T-helper 17 cell (primary cell): ENCODE measurements around the gene RAB31. TPM values are rescaled to one million over a fixed set of nuclear protein-coding genes. Genes with fewer than 3 reads are reported as not detected.
"Not testable (repeated sequence)": the region's sequence is repeated elsewhere in the genome, so short reads cannot be mapped to it uniquely, and the experiment has no call there.

Experiments
- ATAC-seq: fragments of 150-1000 bp; cut with Tn5 transposase; 2 replicates; pipeline ENCODE4 v1.10.0; 2021; ENCODE audit warnings: mild to moderate bottlenecking, moderate library complexity
- DNase-seq, 3 donors: peaks; one replicate each; pipeline versions ENCODE4 v3.0.0 to v3.0.0-alpha.2; 2020 to 2021
- H3K9me3 ChIP-seq: one replicate; pipeline ENCODE4 v1.7.0; 2013; ENCODE audit warnings: low read length, mild to moderate bottlenecking; ENCODE audit not compliant: control insufficient read depth, poor library complexity, severe bottlenecking
- H3K27ac Mint-ChIP-seq: one replicate; pipeline ENCODE4 v1.8.0; 2022; ENCODE audit warnings: mild to moderate bottlenecking, moderate library complexity, mixed read lengths
- H3K27me3 Mint-ChIP-seq: one replicate; pipeline ENCODE4 v1.8.0; 2022; ENCODE audit warnings: mixed read lengths
- H3K36me3 Mint-ChIP-seq: one replicate; pipeline ENCODE4 v1.8.0; 2022; ENCODE audit warnings: low read depth, mixed read lengths
- H3K4me1 Mint-ChIP-seq: one replicate; pipeline ENCODE4 v1.8.0; 2022; ENCODE audit warnings: mild to moderate bottlenecking, mixed read lengths
- H3K4me3 Mint-ChIP-seq: one replicate; pipeline ENCODE4 v1.8.0; 2022; ENCODE audit warnings: mild to moderate bottlenecking, moderate library complexity, mixed read lengths
- total RNA-seq, 4 donors: library from RNA in 2 of 4; stranded (reverse) in 2 of 4; gene quantifications; one replicate each; pipeline ENCODE4 v1.2.3 and lab custom pipeline; 2022 to 2026

The RAB31 gene
- total RNA-seq, 2 donors from 2014 or later: 2.9 to 15.6 TPM

DNA sequence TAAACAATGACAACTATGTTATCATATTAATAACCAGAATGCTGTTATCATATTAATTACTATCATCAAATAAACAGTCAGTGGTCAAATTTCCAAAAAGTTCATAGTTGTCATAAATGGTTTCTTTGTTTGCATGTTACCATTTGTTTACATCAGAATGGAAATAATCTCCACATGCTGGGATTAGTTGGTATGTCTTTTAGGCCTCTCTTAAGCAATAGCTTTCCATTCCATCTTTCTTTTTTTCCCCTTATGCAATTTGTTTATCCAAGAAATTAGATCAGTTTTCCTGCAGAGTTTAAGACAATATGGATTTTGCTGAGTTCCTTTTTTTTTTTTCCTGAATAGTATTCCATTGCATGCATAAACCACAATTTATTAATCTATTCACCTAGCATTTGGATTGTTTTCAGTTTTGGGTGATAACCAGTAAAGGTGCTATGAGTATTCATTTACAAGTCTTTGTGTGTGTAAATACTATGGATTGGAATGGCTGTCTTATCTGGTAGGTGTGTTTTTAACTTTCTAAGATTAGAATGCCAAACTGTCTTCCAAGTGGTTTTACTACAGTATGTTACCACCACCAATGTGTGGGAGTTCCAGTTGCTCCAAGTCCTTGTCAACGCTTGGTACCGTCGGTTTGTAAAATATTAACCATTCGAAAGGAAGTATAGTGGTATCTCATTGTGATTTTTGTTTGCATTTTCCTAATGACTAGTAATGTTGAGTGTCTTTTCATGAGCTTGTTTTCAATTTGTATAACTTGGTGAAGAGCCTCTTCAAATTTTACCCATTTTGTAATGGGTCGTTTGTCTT is 144.4 kb downstream of the RAB31 start:
- ATAC-seq (no peak), DNase-seq (no peak)
- H3K27ac Mint-ChIP-seq: no peak overlapping the region
- peaks cover 35% of the 10 kb centered on the region for H3K27me3 Mint-ChIP-seq
- H3K4me3 Mint-ChIP-seq: no peak overlapping the region
- H3K36me3 Mint-ChIP-seq: peaks cover 9% of the 10 kb centered on the region
- H3K4me1 Mint-ChIP-seq: peaks cover 4% of the 10 kb centered on the region
- H3K9me3 ChIP-seq: no peaks in the 10 kb centered on the region

GRCh38 chr18:9854801-9855676 is 146.9 kb downstream of the RAB31 start:
- DNase-seq (no peak), ATAC-seq (no peak)
- H3K4me3 Mint-ChIP-seq: no peak overlapping the region

DNA sequence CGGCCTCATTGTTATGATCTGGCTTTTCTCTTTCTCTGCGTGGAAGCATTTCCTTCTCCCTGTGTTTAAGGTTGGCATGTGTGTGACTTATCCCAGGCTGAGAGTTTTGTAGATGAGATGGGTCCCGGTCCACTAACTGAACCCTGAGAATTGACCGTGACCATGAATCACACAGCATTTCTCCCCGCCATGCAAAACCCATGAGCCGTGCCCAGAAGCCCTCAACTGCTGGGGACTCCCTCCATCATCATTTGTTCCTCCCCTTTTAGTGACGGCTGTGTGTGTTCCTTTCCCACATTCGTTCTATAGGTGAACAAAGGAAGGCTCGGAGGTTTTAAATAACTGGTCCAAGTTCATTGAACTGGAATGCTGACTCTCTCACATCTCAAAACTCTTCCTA is 147.6 kb downstream of the RAB31 start:
- ATAC-seq: no peak
- no peaks in the 10 kb centered on the region for H3K9me3 ChIP-seq
- Mint-ChIP-seq H3K36me3 (peaks cover 4% of the 10 kb centered on the region), H3K27me3 (peaks cover 10% of the 10 kb centered on the region), H3K27ac (no peak overlapping the region), H3K4me3 (no peak overlapping the region), H3K4me1 (no peaks in the 10 kb centered on the region)
- no peak for DNase-seq

More at GRCh38 chr18:9854801-9855676, 146.9 kb downstream of the RAB31 start:
- Mint-ChIP-seq H3K36me3 (peaks cover 4% of the 10 kb centered on the region), H3K27me3 (peaks cover 10% of the 10 kb centered on the region), H3K27ac (no peak overlapping the region), H3K4me1 (no peaks in the 10 kb centered on the region)
- H3K9me3 ChIP-seq: no peaks in the 10 kb centered on the region

DNA sequence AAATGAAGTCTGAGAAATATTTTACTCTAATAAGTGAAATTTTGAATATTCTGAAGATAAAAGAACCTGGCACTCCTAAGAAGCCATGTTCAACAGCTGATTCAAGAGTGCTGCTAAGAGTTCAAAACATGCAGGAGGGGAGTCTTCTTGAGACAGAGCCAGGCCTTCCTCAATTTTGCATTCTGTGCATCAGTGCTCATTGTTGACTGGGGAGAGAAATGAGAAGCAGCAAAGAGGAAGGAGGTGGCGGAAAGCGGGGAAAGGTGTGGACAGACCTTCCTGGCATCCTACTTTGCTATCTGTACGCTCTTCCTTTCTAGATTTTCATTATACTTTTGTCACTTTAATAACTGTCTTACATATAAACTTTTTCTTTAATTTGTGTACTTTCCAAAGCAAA is 148.0 kb downstream of the RAB31 start:
- no peaks in the 10 kb centered on the region for H3K9me3 ChIP-seq
- no peak overlapping the region for H3K27ac Mint-ChIP-seq
- DNase-seq (no peak), ATAC-seq (no peak)
- peaks cover 4% of the 10 kb centered on the region for H3K36me3 Mint-ChIP-seq
- no peak overlapping the region for H3K4me3 Mint-ChIP-seq
- no peaks in the 10 kb centered on the region for H3K4me1 Mint-ChIP-seq
- H3K27me3 Mint-ChIP-seq: peaks cover 10% of the 10 kb centered on the region

- ATAC-seq, H3K27ac Mint-ChIP-seq, DNase-seq, H3K4me1 Mint-ChIP-seq, H3K36me3 Mint-ChIP-seq, H3K4me3 Mint-ChIP-seq, H3K9me3 ChIP-seq: not testable (repeated sequence)
- H3K27me3 Mint-ChIP-seq: peaks cover 11% of the 10 kb centered on the region
These were observed 149.4 kb downstream of the RAB31 start for GRCh38 chr18:9857479-9857998.

- no peak overlapping the region for H3K27ac Mint-ChIP-seq
- no peaks in the 10 kb centered on the region for H3K4me1 Mint-ChIP-seq
- ATAC-seq (no peak), DNase-seq (no peak)
- H3K9me3 ChIP-seq: no peaks in the 10 kb centered on the region
- peaks cover 2% of the 10 kb centered on the region for H3K36me3 Mint-ChIP-seq
- H3K4me3 Mint-ChIP-seq: no peak overlapping the region
- peaks cover 15% of the 10 kb centered on the region for H3K27me3 Mint-ChIP-seq
These were observed 150.5 kb downstream of the RAB31 start for GRCh38 chr18:9858642-9859041.

DNA sequence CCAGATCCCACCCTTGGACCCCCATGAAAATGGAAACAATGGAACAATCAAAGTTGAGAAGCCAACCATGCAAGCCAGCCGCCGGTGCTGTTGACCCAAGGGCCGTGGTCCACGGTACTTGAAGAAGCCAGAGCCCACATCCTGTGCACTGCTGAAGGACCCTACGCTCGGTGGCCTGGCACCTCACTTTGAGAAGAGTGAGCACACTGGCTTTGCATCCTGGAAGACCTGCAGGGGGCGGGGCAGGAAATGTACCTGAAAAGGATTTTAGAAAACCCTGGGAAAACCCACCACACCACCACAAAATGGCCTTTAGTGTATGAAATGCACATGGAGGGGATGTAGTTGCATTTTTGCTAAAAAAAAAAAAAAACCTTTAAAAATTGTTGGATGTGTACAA is 151.1 kb downstream of the RAB31 start:
- Mint-ChIP-seq H3K4me1 (no peaks in the 10 kb centered on the region), H3K27me3 (peaks cover 15% of the 10 kb centered on the region), H3K27ac (no peak overlapping the region), H3K36me3 (peaks cover 2% of the 10 kb centered on the region), H3K4me3 (no peak overlapping the region)
- ATAC-seq (no peak), DNase-seq (no peak)
- H3K9me3 ChIP-seq: no peaks in the 10 kb centered on the region

DNA sequence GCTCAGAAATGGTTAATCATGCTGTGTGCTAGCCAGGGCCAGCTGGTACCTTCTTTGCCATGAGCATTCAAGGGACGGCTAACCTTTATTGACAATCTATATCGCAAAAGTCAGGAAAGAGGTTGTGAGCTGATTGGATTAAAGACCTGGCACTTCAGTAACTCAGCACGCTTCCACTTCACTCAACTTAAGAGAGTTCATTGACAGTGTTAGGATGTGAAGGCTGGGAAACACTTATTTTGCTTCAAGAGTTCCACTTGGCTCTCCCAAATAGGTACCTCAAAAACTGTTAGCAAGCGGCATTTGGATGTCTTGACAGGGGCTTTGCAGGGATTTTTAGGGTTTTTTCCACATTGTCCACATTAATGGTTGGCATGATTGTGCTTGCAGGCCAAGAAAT is 152.6 kb downstream of the RAB31 start:
- H3K27me3 Mint-ChIP-seq: peaks cover 12% of the 10 kb centered on the region
- DNase-seq (no peak), ATAC-seq (no peak)
- peaks cover 2% of the 10 kb centered on the region for H3K36me3 Mint-ChIP-seq
- H3K4me3 Mint-ChIP-seq: no peak overlapping the region
- H3K4me1 Mint-ChIP-seq: no peaks in the 10 kb centered on the region
- H3K9me3 ChIP-seq: no peaks in the 10 kb centered on the region
- no peak overlapping the region for H3K27ac Mint-ChIP-seq

GRCh38 chr18:9861157-9861556 is 153.1 kb downstream of the RAB31 start:
- Mint-ChIP-seq H3K4me1 (no peaks in the 10 kb centered on the region), H3K27ac (no peak overlapping the region)

DNA sequence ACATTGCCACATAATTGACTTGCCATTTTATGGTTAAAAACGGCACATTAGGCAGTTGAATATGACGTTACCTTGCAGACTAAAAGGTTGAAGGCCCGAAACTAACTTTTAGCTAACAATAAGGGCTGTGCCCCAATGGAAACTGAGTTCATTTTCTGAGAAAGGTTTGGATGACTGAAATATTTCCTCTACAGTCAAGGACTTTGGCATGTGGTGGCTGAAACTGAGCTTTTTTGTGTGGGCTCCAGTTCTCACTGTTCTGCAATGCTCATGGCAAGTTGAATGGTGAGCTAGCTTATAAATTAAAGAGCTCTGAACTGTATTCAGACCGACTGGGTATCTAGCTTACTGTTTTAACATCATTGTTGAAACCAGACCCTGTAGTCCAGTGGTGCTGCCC is 153.8 kb downstream of the RAB31 start:
- H3K36me3 Mint-ChIP-seq: peaks cover 2% of the 10 kb centered on the region
- H3K4me3 Mint-ChIP-seq: no peak overlapping the region
- no peak for DNase-seq
- no peak overlapping the region for H3K27ac Mint-ChIP-seq
- peaks cover 5% of the 10 kb centered on the region for H3K27me3 Mint-ChIP-seq
- H3K9me3 ChIP-seq: no peaks in the 10 kb centered on the region
- no peaks in the 10 kb centered on the region for H3K4me1 Mint-ChIP-seq
- no peak for ATAC-seq

More at GRCh38 chr18:9861157-9861556, 153.1 kb downstream of the RAB31 start:
- no peak for ATAC-seq
- Mint-ChIP-seq H3K36me3 (peaks cover 2% of the 10 kb centered on the region), H3K4me3 (no peak overlapping the region), H3K27me3 (peaks cover 7% of the 10 kb centered on the region)
- no peaks in the 10 kb centered on the region for H3K9me3 ChIP-seq
- no peak for DNase-seq

DNA sequence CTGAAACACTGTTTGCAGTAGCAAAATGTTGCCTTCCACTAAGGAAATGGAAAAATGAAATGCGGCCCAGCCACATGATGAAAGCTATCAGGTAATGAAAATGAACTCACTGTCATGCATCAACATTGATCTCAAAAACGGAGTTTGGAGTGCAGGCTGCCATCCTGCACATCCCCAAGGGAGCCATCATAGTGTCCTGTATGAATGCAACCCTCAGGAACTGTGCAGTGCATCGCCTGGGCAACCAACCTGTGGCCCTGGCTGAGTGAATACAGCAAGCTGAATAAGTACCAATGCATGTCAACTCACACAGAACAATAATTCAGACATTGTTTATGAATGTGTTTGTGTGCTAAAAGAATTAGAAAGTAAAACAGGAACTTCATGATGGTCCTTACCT is 154.6 kb downstream of the RAB31 start:
- H3K9me3 ChIP-seq: no peaks in the 10 kb centered on the region
- Mint-ChIP-seq H3K27me3 (peaks cover 5% of the 10 kb centered on the region), H3K4me3 (no peak overlapping the region), H3K4me1 (no peaks in the 10 kb centered on the region), H3K36me3 (peaks cover 2% of the 10 kb centered on the region), H3K27ac (no peak overlapping the region)
- DNase-seq (no peak), ATAC-seq (no peak)

- no peak for ATAC-seq
- H3K4me3 Mint-ChIP-seq: no peak overlapping the region
- H3K27me3 Mint-ChIP-seq: peaks cover 5% of the 10 kb centered on the region
- no peak for DNase-seq
- no peaks in the 10 kb centered on the region for H3K4me1 Mint-ChIP-seq
- H3K36me3 Mint-ChIP-seq: peaks cover 2% of the 10 kb centered on the region
- H3K9me3 ChIP-seq: no peaks in the 10 kb centered on the region
- H3K27ac Mint-ChIP-seq: no peak overlapping the region
These were observed 155.2 kb downstream of the RAB31 start for GRCh38 chr18:9863282-9863681.

DNA sequence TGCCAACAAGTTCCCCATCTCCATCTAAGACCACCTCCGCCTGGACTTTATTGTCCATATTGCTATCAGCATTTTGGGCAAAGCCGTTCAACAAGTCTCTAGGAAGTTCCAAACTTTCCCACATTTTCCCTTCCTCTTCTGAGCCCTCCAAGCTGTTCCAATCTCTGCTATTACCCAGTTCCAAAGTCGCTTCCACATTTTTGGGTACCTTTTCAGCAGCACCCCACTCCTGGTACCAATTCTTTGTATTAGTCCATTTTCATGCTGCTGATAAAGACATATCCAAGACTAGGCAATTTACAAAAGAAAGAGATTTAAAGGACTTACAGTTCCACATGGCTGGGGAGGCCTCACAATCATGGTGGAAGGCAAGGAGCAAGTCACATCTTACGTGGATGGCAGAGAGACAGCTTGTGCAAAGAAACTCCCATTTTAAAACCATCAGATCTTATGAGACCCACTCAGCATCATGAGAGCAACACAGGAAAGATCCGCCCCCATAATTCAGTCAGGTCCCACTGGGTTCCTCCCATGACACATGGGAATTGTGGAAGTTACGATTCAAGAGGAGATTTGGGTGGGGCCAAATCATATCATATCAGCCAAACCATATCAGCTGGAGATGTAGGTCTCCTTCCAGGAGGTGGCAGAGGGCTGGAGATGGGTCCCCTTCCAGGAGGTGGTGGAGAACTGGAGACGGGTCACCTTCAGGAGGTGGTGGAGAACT is 157.8 kb downstream of the RAB31 start:
- Mint-ChIP-seq H3K36me3 (no peaks in the 10 kb centered on the region), H3K4me3 (no peak overlapping the region), H3K27ac (no peak overlapping the region), H3K27me3 (peaks cover 31% of the 10 kb centered on the region), H3K4me1 (no peaks in the 10 kb centered on the region)
- no peaks in the 10 kb centered on the region for H3K9me3 ChIP-seq
- ATAC-seq (no peak), DNase-seq (no peak)
